ENCODE data around the gene EML3. TPM values are rescaled to one million over a fixed set of nuclear protein-coding genes. Genes with fewer than 3 reads are reported as not detected.

Gene EML3
- polyA plus RNA-seq, 1 donor (not counting 4 experiments of a cell fraction or from before 2014, with no cell fraction given): 13.6 TPM

DNA sequence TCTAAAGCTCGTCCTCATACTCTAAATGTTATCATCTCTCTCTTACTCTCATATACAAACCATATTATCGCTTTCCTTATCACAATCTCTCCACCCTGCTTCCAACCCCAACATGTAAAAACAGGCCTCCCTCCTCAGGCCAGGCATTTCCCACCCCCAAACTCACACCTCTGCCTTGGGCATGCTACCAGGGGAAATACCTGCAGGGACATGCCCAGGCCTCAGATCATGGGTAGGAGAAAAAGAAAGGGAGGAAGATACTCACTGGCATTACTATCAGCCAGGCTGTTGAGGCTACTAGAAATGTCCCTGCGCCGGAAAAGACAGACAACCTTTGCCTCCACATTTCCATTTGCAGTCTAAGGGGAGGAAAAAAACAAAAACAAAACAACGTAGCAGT lies 12.7 kb downstream of the EML3 start:
- H3K79me2 ChIP-seq (ENCODE audit: control insufficient read depth, insufficient read depth, low read length): peaks cover 48% of the 10 kb centered on the region
- peak; percentile 87 for FAIRE-seq
- TF ChIP-seq CTCF (optimal IDR thresholded peaks at IDR 0.05 in 1 of 3, IDR thresholded peaks at IDR 0.05 in 1 of 3, conservative IDR thresholded peaks at IDR 0.05 in 1 of 3; ENCODE audit: extremely low read depth in 1 of 3, insufficient read depth in 2 of 3, low read length in 3 of 3) (no peak), EZH2 (IDR thresholded peaks at IDR 0.05; ENCODE audit: low read length) (no peak)

DNA sequence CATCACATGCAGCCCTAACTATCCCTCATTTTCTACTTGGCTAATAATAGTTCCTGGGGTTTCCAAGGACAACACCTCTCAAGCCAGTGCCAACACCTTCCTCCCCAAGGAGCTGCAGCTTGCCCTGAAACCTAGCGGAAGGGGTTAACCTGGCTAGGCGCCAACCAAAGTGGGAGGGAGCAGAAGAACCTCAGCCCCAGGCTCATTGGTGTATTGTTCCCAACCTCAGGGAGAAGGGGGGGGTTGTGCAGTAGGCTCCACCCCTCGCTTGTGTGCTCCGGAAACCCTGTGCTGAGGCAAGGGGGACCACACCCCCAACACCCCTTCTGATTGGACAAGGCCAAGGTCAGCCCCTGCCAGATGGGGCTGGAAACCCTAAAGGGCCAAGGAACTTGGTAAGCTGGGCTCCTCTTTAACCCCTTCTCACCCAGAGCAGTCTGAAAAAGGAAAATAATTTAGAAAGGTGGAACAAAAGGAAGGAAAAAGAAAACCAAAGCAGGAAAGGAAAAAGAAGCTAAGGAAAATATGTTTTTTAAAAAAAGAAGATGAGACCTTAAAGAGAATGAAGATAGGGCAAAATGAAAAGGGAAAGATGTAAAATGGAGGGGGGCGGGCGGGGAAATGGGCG lies 13.4 kb downstream of the EML3 start:
- Histone ChIP-seq H4K20me1 (ENCODE audit: control insufficient read depth, extremely low read depth, insufficient read depth, low read length) (no peaks in the 10 kb centered on the region), H3K79me2 (ENCODE audit: control insufficient read depth, insufficient read depth, low read length) (peaks cover 48% of the 10 kb centered on the region), H3K4me1 (ENCODE audit: control insufficient read depth, extremely low read depth, insufficient read depth, low read length) (peaks cover 14% of the 10 kb centered on the region)

More for the DNA sequence above, 12.7 kb downstream of the EML3 start:
- Histone ChIP-seq H3K9ac (ENCODE audit: control insufficient read depth, extremely low read depth, insufficient read depth, low read length) (peak overlapping the region; percentile 95), H3K4me2 (ENCODE audit: control insufficient read depth, extremely low read depth, insufficient read depth, low read depth, low read length) (peak overlapping the region; percentile 99), H3K9me3 (ENCODE audit: control insufficient read depth, low read depth, low read length) (no peaks in the 10 kb centered on the region), H3K4me3 (ENCODE audit: control insufficient read depth in 2 of 3, extremely low read depth in 1 of 3, insufficient read depth in 2 of 3, low read depth in 1 of 3, low read length in 3 of 3) (peak overlapping the region; percentile 77 to 99 (median 86)), H3K9me1 (ENCODE audit: control insufficient read depth, extremely low read depth, insufficient read depth, low read length) (no peaks in the 10 kb centered on the region), H3K4me1 (ENCODE audit: control insufficient read depth, extremely low read depth, insufficient read depth, low read length) (peaks cover 14% of the 10 kb centered on the region), H3K27ac (ENCODE audit: control insufficient read depth, insufficient read depth, low read length) (peak overlapping the region; percentile 95), H4K20me1 (ENCODE audit: control insufficient read depth, extremely low read depth, insufficient read depth, low read length) (no peaks in the 10 kb centered on the region), H3K36me3 (ENCODE audit: control insufficient read depth in 2 of 2, extremely low read depth in 1 of 2, insufficient read depth in 2 of 2, low read length in 2 of 2) (peaks cover 40 to 42% of the 10 kb centered on the region in 2 experiments), H3K27me3 (ENCODE audit: control insufficient read depth, extremely low read depth, insufficient read depth, low read length) (no peaks in the 10 kb centered on the region), H2AFZ (ENCODE audit: control insufficient read depth, low read length) (peak overlapping the region; percentile 41)
- dilution Hi-C loops (cut with MboI; ENCODE audit: extremely low pct_ligation_motif_present, low sequenced_read_pairs): no loop called here
- peak; percentile 92 for DNase-seq (ENCODE audit: low read depth, low spot score)

More for the DNA sequence above, 13.4 kb downstream of the EML3 start:
- peak; percentile 99 for DNase-seq (ENCODE audit: low read depth, low spot score)
- no peak overlapping the region for H2AFZ ChIP-seq (ENCODE audit: control insufficient read depth, low read length)
- dilution Hi-C loops (cut with MboI; ENCODE audit: extremely low pct_ligation_motif_present, low sequenced_read_pairs): no loop called here
- peak overlapping the region; percentile 99 for H3K4me2 ChIP-seq (ENCODE audit: control insufficient read depth, extremely low read depth, insufficient read depth, low read depth, low read length)
- no peak for TF ChIP-seq EZH2 (IDR thresholded peaks at IDR 0.05; ENCODE audit: low read length)
- TF ChIP-seq CTCF (optimal IDR thresholded peaks at IDR 0.05 in 1 of 3, IDR thresholded peaks at IDR 0.05 in 1 of 3, conservative IDR thresholded peaks at IDR 0.05 in 1 of 3; ENCODE audit: extremely low read depth in 1 of 3, insufficient read depth in 2 of 3, low read length in 3 of 3): no peak
- peak overlapping the region; percentile 95 for H3K9ac ChIP-seq (ENCODE audit: control insufficient read depth, extremely low read depth, insufficient read depth, low read length)
- H3K4me3 ChIP-seq (ENCODE audit: control insufficient read depth in 2 of 3, extremely low read depth in 1 of 3, insufficient read depth in 2 of 3, low read depth in 1 of 3, low read length in 3 of 3): peak overlapping the region; percentile 77 to 99 (median 86)
- H3K9me3 ChIP-seq (ENCODE audit: control insufficient read depth, low read depth, low read length): no peaks in the 10 kb centered on the region
- H3K27ac ChIP-seq (ENCODE audit: control insufficient read depth, insufficient read depth, low read length): peak overlapping the region; percentile 95
- peaks cover 43 to 47% of the 10 kb centered on the region in 2 experiments for H3K36me3 ChIP-seq (ENCODE audit: control insufficient read depth in 2 of 2, extremely low read depth in 1 of 2, insufficient read depth in 2 of 2, low read length in 2 of 2)
- no peaks in the 10 kb centered on the region for H3K27me3 ChIP-seq (ENCODE audit: control insufficient read depth, extremely low read depth, insufficient read depth, low read length)
- H3K9me1 ChIP-seq (ENCODE audit: control insufficient read depth, extremely low read depth, insufficient read depth, low read length): no peaks in the 10 kb centered on the region
- peak; percentile 62 for FAIRE-seq

All from keratinocyte (primary cell).